CD14-positive monocyte (primary cell): ENCODE results near the gene DMXL2. TPM values are rescaled to one million over a fixed set of nuclear protein-coding genes. Genes with fewer than 3 reads are reported as not detected.

ENCODE experiments used
- DNase-seq, 3 donors: peaks; one replicate each; pipeline ENCODE4 v3.0.0-alpha.2; 2011 to 2022
- H2AFZ ChIP-seq: 2 replicates; pipeline ENCODE4 v1.6.0; 2012; ENCODE audit warnings: mild to moderate bottlenecking, low read depth, low read length, inconsistent platforms; ENCODE audit not compliant: insufficient read depth, poor library complexity, severe bottlenecking
- H3K27ac ChIP-seq, 2 donors: 1 replicate in 1 of 2; 2 replicates in 1 of 2; pipeline ENCODE4 v1.5.1; 2012 to 2013; ENCODE audit warnings: low read length in 2 of 2, control low read depth in 1 of 2, inconsistent platforms in 1 of 2, low read depth in 1 of 2, mild to moderate bottlenecking in 1 of 2
- H3K27me3 ChIP-seq, 2 donors: one replicate each; pipeline versions ENCODE4 v1.6.0 to v1.6.1; 2011 to 2013; ENCODE audit warnings: low read length in 2 of 2; ENCODE audit not compliant: control insufficient read depth in 2 of 2, insufficient read depth in 2 of 2
- H3K36me3 ChIP-seq, 2 donors: replicated peaks in 1 of 2; 1 replicate in 1 of 2; 2 replicates in 1 of 2; pipeline versions ENCODE4 v1.5.1 to v1.6.1; 2012 to 2013; ENCODE audit warnings: low read length in 2 of 2, control low read depth in 1 of 2, inconsistent platforms in 1 of 2, mild to moderate bottlenecking in 1 of 2; ENCODE audit not compliant: insufficient read depth in 2 of 2, control insufficient read depth in 1 of 2
- H3K4me1 ChIP-seq, 2 donors: 1 replicate in 1 of 2; 2 replicates in 1 of 2; pipeline versions ENCODE4 v1.5.1 to v1.6.1; 2012 to 2013; ENCODE audit warnings: low read length in 2 of 2, control low read depth in 1 of 2, inconsistent platforms in 1 of 2, mild to moderate bottlenecking in 1 of 2, moderate library complexity in 1 of 2; ENCODE audit not compliant: insufficient read depth in 2 of 2, control insufficient read depth in 1 of 2
- H3K4me2 ChIP-seq: replicated peaks from 2 replicates; pipeline ENCODE3; 2012; ENCODE audit warnings: low read length, moderate library complexity, mild to moderate bottlenecking; ENCODE audit not compliant: poor library complexity, severe bottlenecking; ENCODE audit errors: extremely low read depth
- H3K4me3 ChIP-seq, 3 experiments: fragments of 200-600 bp in 1 of 3; sonication (generic) in 1 of 3; replicated peaks in 1 of 3; 1 replicate in 2 of 3; 2 replicates in 1 of 3; pipeline ENCODE4 v1.5.1; 2011 to 2013; ENCODE audit warnings: low read length in 3 of 3, mild to moderate bottlenecking in 3 of 3, control low read depth in 2 of 3, low read depth in 2 of 3, inconsistent platforms in 1 of 3, moderate library complexity in 1 of 3
- H3K79me2 ChIP-seq: 2 replicates; pipeline ENCODE4 v1.6.0; 2012; ENCODE audit warnings: mild to moderate bottlenecking, control low read depth, inconsistent platforms, low read length, moderate library complexity; ENCODE audit not compliant: insufficient read depth
- H3K9ac ChIP-seq: 2 replicates; pipeline ENCODE4 v1.6.0; 2017; ENCODE audit warnings: low read length, mild to moderate bottlenecking; ENCODE audit not compliant: insufficient read depth, poor library complexity, severe bottlenecking
- H3K9me3 ChIP-seq, 2 donors: replicated peaks in 1 of 2; 1 replicate in 1 of 2; 2 replicates in 1 of 2; pipeline versions ENCODE4 v1.5.1 to v1.6.1; 2012 to 2013; ENCODE audit warnings: low read length in 2 of 2, control low read depth in 1 of 2; ENCODE audit not compliant: control insufficient read depth in 1 of 2, insufficient read depth in 1 of 2
- H4K20me1 ChIP-seq: 2 replicates; pipeline ENCODE4 v1.6.0; 2012; ENCODE audit warnings: mild to moderate bottlenecking, low read length, control low read depth, moderate library complexity; ENCODE audit not compliant: insufficient read depth
- H3K27ac Mint-ChIP-seq, 7 donors: one replicate each; pipeline ENCODE4 v1.8.0; 2020; ENCODE audit warnings: mild to moderate bottlenecking in 7 of 7, mixed read lengths in 7 of 7, moderate library complexity in 6 of 7, inconsistent platforms in 2 of 7
- H3K27me3 Mint-ChIP-seq, 3 donors: one replicate each; pipeline ENCODE4 v1.8.0; 2021 to 2022; ENCODE audit warnings: low read depth in 3 of 3, mild to moderate bottlenecking in 3 of 3, mixed read lengths in 3 of 3, moderate library complexity in 3 of 3, inconsistent platforms in 1 of 3
- H3K36me3 Mint-ChIP-seq, 2 donors: one replicate each; pipeline ENCODE4 v1.8.0; 2020; ENCODE audit warnings: mixed read lengths in 2 of 2, inconsistent platforms in 1 of 2, mild to moderate bottlenecking in 1 of 2
- H3K4me1 Mint-ChIP-seq: one replicate; pipeline ENCODE4 v1.8.0; 2020; ENCODE audit warnings: mild to moderate bottlenecking, mixed read lengths
- H3K4me3 Mint-ChIP-seq, 2 donors: one replicate each; pipeline ENCODE4 v1.8.0; 2020; ENCODE audit warnings: mild to moderate bottlenecking in 2 of 2, mixed read lengths in 2 of 2, moderate library complexity in 1 of 2
- H3K9me3 Mint-ChIP-seq, 7 donors: one replicate each; pipeline ENCODE4 v1.8.0; 2020 to 2022; ENCODE audit warnings: mixed read lengths in 7 of 7, mild to moderate bottlenecking in 6 of 7, moderate library complexity in 6 of 7, inconsistent platforms in 2 of 7
- CTCF ChIP-seq: fragments of 200-600 bp; IDR thresholded peaks from one replicate; pipeline ENCODE4 v1.8.0; 2022; ENCODE audit warnings: antibody characterized with exemption, mild to moderate bottlenecking
- WGBS: methylation state at CpG from one replicate; pipeline ENCODE4 v1.1.5; 2013; ENCODE audit warnings: missing lambda C conversion rate; ENCODE audit not compliant: insufficient coverage; 5-methylcytosine and 5-hydroxymethylcytosine counted together
- intact Hi-C, 2 donors: fragments of 100-400 bp; cut with micrococcal nuclease; formaldehyde crosslinking; loops; one replicate each; pipeline versions ENCODE4 v1.15.0 to v1.15.1; 2023
- polyA plus RNA-seq, 3 donors: library from polyadenylated mRNA; depleted of rRNA in 1 of 3; unstranded in 2 of 3; stranded (reverse) in 1 of 3; fragments of 300-500 nt in 2 of 3; fragments of >200 nt in 1 of 3; fragmentation: Illumina TruSeq in 2 of 3; gene quantifications; 1 replicate in 2 of 3; 2 replicates in 1 of 3; pipeline ENCODE4 v1.2.3, GENCODE V29; 2012 to 2021

DMXL2 gene
- polyA plus RNA-seq, 3 donors = 29.1 to 449 (median 45.5) TPM

GRCh38 chr15:51558411-51558810 is 64.2 kb downstream of the DMXL2 start:
- peaks cover 31% of the 10 kb centered on the region for H4K20me1 ChIP-seq
- Mint-ChIP-seq H3K27me3 (no peaks in the 10 kb centered on the region), H3K4me3 (no peak overlapping the region), H3K36me3 (peaks cover 70 to 91% of the 10 kb centered on the region in 2 donors), H3K27ac (peak overlapping the region; percentile 84 to 94 (median 87)), H3K4me1 (peaks cover 21% of the 10 kb centered on the region), H3K9me3 (peaks cover 0 to 4% (median 0%) of the 10 kb centered on the region in 7 donors)
- peak; percentile 64 to 80 (median 79) for DNase-seq
- H2AFZ ChIP-seq = no peak overlapping the region
- WGBS = no CpG with 5 or more reads among the region's 3 CpGs
- peaks cover 15 to 24% of the 10 kb centered on the region in 2 donors for H3K4me1 ChIP-seq
- peak overlapping the region in 1 of 2 donors; percentile 58 for H3K27ac ChIP-seq
- no peak overlapping the region for H3K4me3 ChIP-seq
- H3K9me3 ChIP-seq = no peaks in the 10 kb centered on the region
- H3K9ac ChIP-seq = no peak overlapping the region
- peaks cover 50 to 68% of the 10 kb centered on the region in 2 donors for H3K36me3 ChIP-seq
- peak overlapping the region; percentile 21 for H3K4me2 ChIP-seq
- intact Hi-C loops = no loop called here
- no peak for TF ChIP-seq CTCF
- H3K27me3 ChIP-seq = no peaks in the 10 kb centered on the region
- H3K79me2 ChIP-seq = peaks cover 43% of the 10 kb centered on the region

DNA sequence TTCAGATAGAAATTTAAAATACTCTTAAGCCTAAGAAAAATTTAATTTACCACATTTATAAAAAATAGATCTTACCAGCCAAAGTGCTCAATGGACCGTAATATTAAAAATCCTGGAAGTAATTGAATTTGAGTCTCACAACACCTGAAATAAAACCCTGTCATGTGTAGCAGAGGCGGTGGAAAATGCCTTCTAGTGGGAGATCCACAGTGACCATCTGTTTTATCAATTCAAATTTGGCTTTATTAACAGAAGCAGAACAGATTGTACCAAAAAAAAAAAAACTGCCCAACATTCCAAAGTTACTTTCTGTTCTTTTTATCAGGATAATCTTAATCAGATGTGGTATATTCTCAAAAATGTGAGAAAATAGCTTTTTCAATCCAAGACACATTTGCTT is 71.7 kb downstream of the DMXL2 start:
- no peak overlapping the region for H3K9ac ChIP-seq
- no peak for TF ChIP-seq CTCF
- no peak overlapping the region for H2AFZ ChIP-seq
- peaks cover 23 to 90% of the 10 kb centered on the region in 2 donors for H3K36me3 ChIP-seq
- Mint-ChIP-seq H3K27me3 (no peaks in the 10 kb centered on the region), H3K36me3 (peaks cover 67 to 83% of the 10 kb centered on the region in 2 donors), H3K9me3 (no peaks in the 10 kb centered on the region), H3K4me3 (no peak overlapping the region), H3K4me1 (peaks cover 3% of the 10 kb centered on the region), H3K27ac (no peak overlapping the region)
- no peak overlapping the region for H3K27ac ChIP-seq
- no peak overlapping the region for H3K4me2 ChIP-seq
- WGBS = 100% methylated on average over 1 of the region's 2 CpGs
- no peaks in the 10 kb centered on the region for H3K79me2 ChIP-seq
- no peak for DNase-seq
- no peaks in the 10 kb centered on the region for H3K27me3 ChIP-seq
- peaks cover 55% of the 10 kb centered on the region for H4K20me1 ChIP-seq
- no peaks in the 10 kb centered on the region for H3K9me3 ChIP-seq
- no peak overlapping the region for H3K4me3 ChIP-seq
- no peaks in the 10 kb centered on the region for H3K4me1 ChIP-seq
- intact Hi-C loops = no loop called here
